ENCODE measurements around the gene CCDC50. TPM values are rescaled to one million over a fixed set of nuclear protein-coding genes. Genes with fewer than 3 reads are reported as not detected.

CCDC50 gene
- total RNA-seq, 5 donors from 2014 or later (not counting 1 experiment from before 2014, with no cell fraction given), result 4.0 to 9.7 (median 9.7) TPM

DNA sequence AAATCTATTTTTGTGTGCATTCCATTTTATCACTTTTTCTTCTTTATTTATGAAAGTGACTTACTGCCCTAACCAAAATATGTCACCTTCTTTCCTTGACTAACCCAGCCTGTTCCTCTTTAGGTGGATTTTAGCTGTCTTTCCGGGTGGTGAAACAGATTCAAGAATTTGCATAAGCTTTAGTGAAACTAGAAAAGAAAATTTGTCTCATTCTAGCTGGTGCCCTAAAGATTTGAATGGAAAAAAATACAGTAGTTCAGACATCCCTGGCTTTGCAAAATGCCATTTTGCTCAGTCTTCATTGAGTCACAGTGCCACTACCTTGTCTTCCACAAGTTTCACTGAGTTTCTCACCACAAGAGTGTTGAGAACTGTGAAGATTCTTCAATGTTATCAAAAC, 28.2 kb upstream of the CCDC50 start:
- no peak overlapping the region for H3K4me3 ChIP-seq (ENCODE audit: control insufficient read depth in 1 of 2, extremely low read depth in 1 of 2, low read length in 1 of 2)
- H3K4me1 Mint-ChIP-seq, result no peaks in the 10 kb centered on the region
- no peaks in the 10 kb centered on the region for H3K9me3 Mint-ChIP-seq
- WGBS (ENCODE audit: insufficient coverage), result no CpG with 5 or more reads among the region's 1 CpG
- no peak overlapping the region for H3K4me3 Mint-ChIP-seq
- no peaks in the 10 kb centered on the region for H3K36me3 ChIP-seq (ENCODE audit: control insufficient read depth in 2 of 2, extremely low read depth in 1 of 2, insufficient read depth in 1 of 2, low read length in 1 of 2)
- H3K36me3 Mint-ChIP-seq, result no peaks in the 10 kb centered on the region
- H3K27me3 ChIP-seq (replicated peaks in 1 of 2; ENCODE audit: control insufficient read depth in 2 of 2, extremely low read depth in 1 of 2, insufficient read depth in 2 of 2, low read length in 1 of 2), result no peaks in the 10 kb centered on the region
- no peak for DNase-seq
- H3K27ac Mint-ChIP-seq, result no peak overlapping the region
- no peak for ATAC-seq (replicated peaks in 1 of 4)
- H3K9me3 ChIP-seq, result no peaks in the 10 kb centered on the region
- POLR2A ChIA-PET, result no interaction called here
- H3K27me3 Mint-ChIP-seq, result no peaks in the 10 kb centered on the region
- no peaks in the 10 kb centered on the region for H3K4me1 ChIP-seq (ENCODE audit: control insufficient read depth in 1 of 2, extremely low read depth in 1 of 2, insufficient read depth in 2 of 2, low read length in 2 of 2)
- CTCF ChIA-PET, result no interaction called here
- H3K27ac ChIP-seq (ENCODE audit: low read length), result no peak overlapping the region

DNA sequence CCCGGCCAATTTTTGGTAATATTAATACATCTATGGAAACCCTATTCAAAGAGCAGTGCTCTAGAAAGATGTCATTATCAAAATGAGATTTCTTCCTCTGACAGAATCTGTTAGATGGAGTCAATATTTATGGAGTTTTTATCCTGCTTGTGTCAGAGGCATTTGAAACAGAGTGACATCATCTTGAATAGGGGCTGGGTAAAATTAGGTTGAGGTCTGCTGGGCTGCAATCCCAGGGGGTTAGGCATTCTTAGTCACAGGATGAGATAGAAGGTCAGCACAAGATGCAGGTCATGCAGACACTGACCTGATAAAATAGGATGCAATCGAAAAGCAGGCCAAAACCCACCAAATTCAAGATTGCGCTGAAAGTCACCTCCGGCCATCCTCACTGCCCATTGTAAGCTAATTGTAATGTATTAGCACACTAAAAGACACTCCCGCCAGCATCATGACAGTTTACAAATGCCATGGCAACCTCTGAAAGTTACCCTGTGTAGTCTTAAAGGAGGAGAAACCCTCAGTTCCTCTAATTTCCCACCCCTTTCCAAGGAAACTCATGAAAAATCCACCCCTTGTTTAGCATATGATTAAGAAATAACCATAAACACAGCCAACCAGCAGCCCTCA, 27.3 kb upstream of the CCDC50 start:
- Histone ChIP-seq H3K9me3 (no peaks in the 10 kb centered on the region), H3K4me3 (ENCODE audit: control insufficient read depth in 1 of 2, extremely low read depth in 1 of 2, low read length in 1 of 2) (no peak overlapping the region), H3K4me1 (ENCODE audit: control insufficient read depth in 1 of 2, extremely low read depth in 1 of 2, insufficient read depth in 2 of 2, low read length in 2 of 2) (no peaks in the 10 kb centered on the region), H3K36me3 (ENCODE audit: control insufficient read depth in 2 of 2, extremely low read depth in 1 of 2, insufficient read depth in 1 of 2, low read length in 1 of 2) (no peaks in the 10 kb centered on the region), H3K27ac (ENCODE audit: low read length) (no peak overlapping the region), H3K27me3 (replicated peaks in 1 of 2; ENCODE audit: control insufficient read depth in 2 of 2, extremely low read depth in 1 of 2, insufficient read depth in 2 of 2, low read length in 1 of 2) (no peaks in the 10 kb centered on the region)
- Mint-ChIP-seq H3K27me3 (no peaks in the 10 kb centered on the region), H3K36me3 (no peaks in the 10 kb centered on the region), H3K9me3 (no peaks in the 10 kb centered on the region), H3K4me1 (no peaks in the 10 kb centered on the region), H3K27ac (no peak overlapping the region), H3K4me3 (no peak overlapping the region)
- DNase-seq (no peak), ATAC-seq (replicated peaks in 1 of 4) (no peak)
- WGBS (ENCODE audit: insufficient coverage), result 93% methylated on average over 3 of the region's 5 CpGs
- ChIA-PET CTCF (no interaction called here), POLR2A (no interaction called here)

DNA sequence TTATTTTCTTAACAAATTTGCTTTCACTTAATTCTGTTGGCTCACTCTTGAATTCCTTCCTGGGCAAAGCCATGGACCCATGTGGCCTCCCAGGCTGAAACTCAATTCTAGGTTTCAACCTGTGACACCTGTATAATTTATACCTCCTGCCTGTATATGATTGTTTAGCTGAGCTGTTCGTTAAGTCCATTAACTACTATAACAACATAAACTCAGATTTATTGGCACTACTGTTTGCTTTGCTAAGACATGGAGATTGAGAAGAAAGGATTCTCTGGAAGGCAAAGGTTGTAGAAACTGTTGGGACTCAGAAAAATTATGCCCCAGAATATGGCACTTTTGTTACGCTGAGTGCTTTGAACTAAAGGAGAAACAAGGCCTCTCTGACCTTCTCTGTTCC, 26.7 kb upstream of the CCDC50 start:
- ChIA-PET CTCF (no interaction called here), POLR2A (no interaction called here)
- H3K9me3 ChIP-seq, result no peaks in the 10 kb centered on the region
- DNase-seq (no peak), ATAC-seq (replicated peaks in 1 of 4) (no peak)
- no peaks in the 10 kb centered on the region for H3K4me1 ChIP-seq (ENCODE audit: control insufficient read depth in 1 of 2, extremely low read depth in 1 of 2, insufficient read depth in 2 of 2, low read length in 2 of 2)
- Mint-ChIP-seq H3K9me3 (no peaks in the 10 kb centered on the region), H3K27ac (no peak overlapping the region), H3K4me3 (no peak overlapping the region), H3K36me3 (no peaks in the 10 kb centered on the region), H3K4me1 (no peaks in the 10 kb centered on the region), H3K27me3 (no peaks in the 10 kb centered on the region)
- H3K27ac ChIP-seq (ENCODE audit: low read length), result no peak overlapping the region
- 100% methylated on average over 1 of the region's 2 CpGs for WGBS (ENCODE audit: insufficient coverage)
- H3K4me3 ChIP-seq (ENCODE audit: control insufficient read depth in 1 of 2, extremely low read depth in 1 of 2, low read length in 1 of 2), result no peak overlapping the region
- H3K36me3 ChIP-seq (ENCODE audit: control insufficient read depth in 2 of 2, extremely low read depth in 1 of 2, insufficient read depth in 1 of 2, low read length in 1 of 2), result no peaks in the 10 kb centered on the region
- no peaks in the 10 kb centered on the region for H3K27me3 ChIP-seq (replicated peaks in 1 of 2; ENCODE audit: control insufficient read depth in 2 of 2, extremely low read depth in 1 of 2, insufficient read depth in 2 of 2, low read length in 1 of 2)

DNA sequence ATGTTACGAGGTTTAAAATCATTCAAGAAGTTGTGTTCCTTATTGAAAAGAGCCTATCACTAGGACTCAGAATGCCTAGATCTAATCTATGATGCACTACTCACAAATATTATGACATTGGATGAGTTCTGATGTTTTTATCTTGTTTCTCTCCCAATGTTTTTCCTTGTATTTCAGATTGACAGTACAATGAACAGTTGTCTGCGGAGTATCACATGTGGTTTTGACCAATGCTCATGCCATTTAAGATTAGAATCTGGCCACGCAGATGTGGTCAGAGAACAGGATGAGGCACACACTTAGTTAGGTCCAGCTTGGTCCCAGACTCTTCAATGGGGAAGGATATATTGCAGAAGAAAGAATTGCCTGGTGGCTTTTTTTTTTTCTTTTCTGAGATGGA, 25.6 kb upstream of the CCDC50 start:
- Histone ChIP-seq H3K27ac (ENCODE audit: low read length) (no peak overlapping the region), H3K9me3 (no peaks in the 10 kb centered on the region), H3K27me3 (replicated peaks in 1 of 2; ENCODE audit: control insufficient read depth in 2 of 2, extremely low read depth in 1 of 2, insufficient read depth in 2 of 2, low read length in 1 of 2) (no peaks in the 10 kb centered on the region), H3K4me3 (ENCODE audit: control insufficient read depth in 1 of 2, extremely low read depth in 1 of 2, low read length in 1 of 2) (no peak overlapping the region), H3K4me1 (ENCODE audit: control insufficient read depth in 1 of 2, extremely low read depth in 1 of 2, insufficient read depth in 2 of 2, low read length in 2 of 2) (no peaks in the 10 kb centered on the region), H3K36me3 (ENCODE audit: control insufficient read depth in 2 of 2, extremely low read depth in 1 of 2, insufficient read depth in 1 of 2, low read length in 1 of 2) (no peaks in the 10 kb centered on the region)
- ATAC-seq (replicated peaks in 1 of 4), result no peak
- Mint-ChIP-seq H3K4me1 (no peaks in the 10 kb centered on the region), H3K36me3 (no peaks in the 10 kb centered on the region), H3K9me3 (no peaks in the 10 kb centered on the region), H3K4me3 (no peak overlapping the region), H3K27ac (no peak overlapping the region), H3K27me3 (no peaks in the 10 kb centered on the region)
- 38% methylated on average over 1 of the region's 3 CpGs for WGBS (ENCODE audit: insufficient coverage)
- DNase-seq, result no peak
- POLR2A ChIA-PET, result no interaction called here
- CTCF ChIA-PET, result no interaction called here

DNA sequence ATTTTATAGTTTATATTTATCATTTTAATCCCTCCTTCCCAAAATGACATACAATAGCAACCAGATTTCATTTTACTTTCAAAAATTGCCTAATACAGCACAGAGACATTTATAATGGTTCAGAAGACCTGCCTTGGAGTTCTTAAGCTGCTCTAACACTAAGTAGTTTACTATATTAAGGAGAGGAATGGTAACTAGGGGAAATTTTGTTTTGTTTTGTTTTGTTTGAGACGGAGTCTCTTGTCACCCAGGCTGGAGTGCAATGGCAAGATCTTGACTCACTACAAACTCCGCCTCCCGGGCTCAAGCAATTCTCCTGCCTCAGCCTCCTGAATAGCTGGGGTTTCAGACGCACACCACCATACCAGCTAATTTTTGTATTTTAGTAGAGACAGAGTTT, 22.8 kb upstream of the CCDC50 start:
- no peak overlapping the region for H3K4me3 ChIP-seq (ENCODE audit: control insufficient read depth in 1 of 2, extremely low read depth in 1 of 2, low read length in 1 of 2)
- ChIA-PET CTCF (no interaction called here), POLR2A (no interaction called here)
- no peaks in the 10 kb centered on the region for H3K9me3 ChIP-seq
- no peak overlapping the region for H3K27ac ChIP-seq (ENCODE audit: low read length)
- no peaks in the 10 kb centered on the region for H3K27me3 ChIP-seq (replicated peaks in 1 of 2; ENCODE audit: control insufficient read depth in 2 of 2, extremely low read depth in 1 of 2, insufficient read depth in 2 of 2, low read length in 1 of 2)
- Mint-ChIP-seq H3K4me1 (no peaks in the 10 kb centered on the region), H3K9me3 (no peaks in the 10 kb centered on the region), H3K36me3 (no peaks in the 10 kb centered on the region), H3K4me3 (no peak overlapping the region), H3K27me3 (no peaks in the 10 kb centered on the region), H3K27ac (no peak overlapping the region)
- no peaks in the 10 kb centered on the region for H3K36me3 ChIP-seq (ENCODE audit: control insufficient read depth in 2 of 2, extremely low read depth in 1 of 2, insufficient read depth in 1 of 2, low read length in 1 of 2)
- H3K4me1 ChIP-seq (ENCODE audit: control insufficient read depth in 1 of 2, extremely low read depth in 1 of 2, insufficient read depth in 2 of 2, low read length in 2 of 2), result no peaks in the 10 kb centered on the region
- WGBS (ENCODE audit: insufficient coverage), result no CpG with 5 or more reads among the region's 4 CpGs
- DNase-seq (no peak), ATAC-seq (replicated peaks in 1 of 4) (no peak)

DNA sequence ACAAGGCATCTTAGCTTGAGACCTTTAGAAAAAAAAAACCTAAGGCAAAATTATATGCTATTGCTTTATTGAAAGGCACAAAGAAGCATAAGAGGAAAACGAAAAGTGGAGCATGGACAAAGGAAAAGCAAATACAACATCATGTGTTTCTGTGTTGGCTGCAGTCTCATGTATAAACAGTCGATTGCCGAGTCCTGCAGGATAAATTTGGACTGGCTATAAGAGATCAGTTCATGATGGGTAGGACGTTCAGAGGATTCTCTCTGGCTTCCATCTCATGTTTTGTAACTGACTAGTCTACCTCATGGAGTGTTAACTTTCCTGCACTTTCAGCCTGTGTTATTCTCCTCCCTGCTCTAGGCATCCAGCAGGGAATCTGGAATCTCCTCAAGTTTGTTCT, 21.9 kb upstream of the CCDC50 start:
- ChIA-PET CTCF (no interaction called here), POLR2A (no interaction called here)
- Mint-ChIP-seq H3K4me3 (no peak overlapping the region), H3K27me3 (no peaks in the 10 kb centered on the region), H3K27ac (no peak overlapping the region), H3K36me3 (no peaks in the 10 kb centered on the region), H3K4me1 (no peaks in the 10 kb centered on the region), H3K9me3 (no peaks in the 10 kb centered on the region)
- H3K27ac ChIP-seq (ENCODE audit: low read length), result no peak overlapping the region
- no peaks in the 10 kb centered on the region for H3K9me3 ChIP-seq
- no peak for ATAC-seq (replicated peaks in 1 of 4)
- no peak for DNase-seq
- 82% methylated on average over 4 of the region's 4 CpGs for WGBS (ENCODE audit: insufficient coverage)
- no peak overlapping the region for H3K4me3 ChIP-seq (ENCODE audit: control insufficient read depth in 1 of 2, extremely low read depth in 1 of 2, low read length in 1 of 2)
- H3K27me3 ChIP-seq (replicated peaks in 1 of 2; ENCODE audit: control insufficient read depth in 2 of 2, extremely low read depth in 1 of 2, insufficient read depth in 2 of 2, low read length in 1 of 2), result no peaks in the 10 kb centered on the region
- H3K4me1 ChIP-seq (ENCODE audit: control insufficient read depth in 1 of 2, extremely low read depth in 1 of 2, insufficient read depth in 2 of 2, low read length in 2 of 2), result no peaks in the 10 kb centered on the region
- H3K36me3 ChIP-seq (ENCODE audit: control insufficient read depth in 2 of 2, extremely low read depth in 1 of 2, insufficient read depth in 1 of 2, low read length in 1 of 2), result no peaks in the 10 kb centered on the region

DNA sequence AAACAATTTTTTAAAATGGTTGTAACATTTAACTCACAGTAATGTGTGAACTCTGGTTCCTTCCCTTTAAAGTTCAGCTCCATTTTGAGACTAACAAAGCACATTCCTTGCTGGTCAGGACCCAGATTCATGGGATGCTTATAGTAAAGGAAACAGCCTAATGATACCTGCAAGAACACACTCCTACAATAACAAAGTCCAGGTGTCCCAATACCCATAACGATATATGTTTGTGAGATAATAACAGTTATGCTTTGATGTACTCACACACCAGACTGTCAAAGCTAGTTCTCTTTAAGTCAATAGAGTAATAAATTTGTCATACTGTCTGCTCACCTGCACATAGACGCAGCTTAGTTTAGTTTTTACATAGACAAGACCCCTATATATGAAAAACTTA, 15.9 kb upstream of the CCDC50 start:
- no CpG with 5 or more reads among the region's 2 CpGs for WGBS (ENCODE audit: insufficient coverage)
- ChIA-PET CTCF (no interaction called here), POLR2A (no interaction called here)
- Mint-ChIP-seq H3K4me3 (no peak overlapping the region), H3K9me3 (no peaks in the 10 kb centered on the region), H3K4me1 (no peaks in the 10 kb centered on the region), H3K27ac (no peak overlapping the region), H3K36me3 (no peaks in the 10 kb centered on the region), H3K27me3 (no peaks in the 10 kb centered on the region)
- Histone ChIP-seq H3K9me3 (no peaks in the 10 kb centered on the region), H3K27ac (ENCODE audit: low read length) (no peak overlapping the region), H3K4me3 (ENCODE audit: control insufficient read depth in 1 of 2, extremely low read depth in 1 of 2, low read length in 1 of 2) (no peak overlapping the region), H3K36me3 (ENCODE audit: control insufficient read depth in 2 of 2, extremely low read depth in 1 of 2, insufficient read depth in 1 of 2, low read length in 1 of 2) (no peaks in the 10 kb centered on the region), H3K27me3 (replicated peaks in 1 of 2; ENCODE audit: control insufficient read depth in 2 of 2, extremely low read depth in 1 of 2, insufficient read depth in 2 of 2, low read length in 1 of 2) (no peaks in the 10 kb centered on the region), H3K4me1 (ENCODE audit: control insufficient read depth in 1 of 2, extremely low read depth in 1 of 2, insufficient read depth in 2 of 2, low read length in 2 of 2) (no peaks in the 10 kb centered on the region)
- no peak for DNase-seq
- ATAC-seq (replicated peaks in 1 of 4), result no peak

Data from T-cell (primary cell).